Measurements from ENCODE around the gene USP17L19.
"Not testable (repeated sequence)": the region's sequence is repeated elsewhere in the genome, so short reads cannot be mapped to it uniquely, and the experiment has no call there.

Gene USP17L19

GRCh38 chr4:9253078-9253477 is at the start of gene USP17L19:
Gene USP17L19, plus strand, starts transcription at chr4:9253378. Its CDS starts 0 bp downstream, at chr4:9253378.
- DNase-seq (ENCODE audit: low read depth), result not testable (repeated sequence)

GRCh38 chr4:9210357-9210756 is 42.8 kb upstream of the USP17L19 start, which contains the start of gene USP17L10:
Gene USP17L10, plus strand, starts transcription at chr4:9210657. Its CDS starts 0 bp downstream, at chr4:9210657.
- DNase-seq (ENCODE audit: low read depth), result not testable (repeated sequence)

- DNase-seq (ENCODE audit: low read depth), result not testable (repeated sequence)
Observed at GRCh38 chr4:9214701-9215100, 38.5 kb upstream of the USP17L19 start.

- DNase-seq (ENCODE audit: low read depth), result not testable (repeated sequence)
Observed at GRCh38 chr4:9215105-9215504, 38.1 kb upstream of the USP17L19 start, which contains the start of gene USP17L11. Gene USP17L11, plus strand, starts transcription at chr4:9215405. Its CDS starts 0 bp downstream, at chr4:9215405.

- DNase-seq (ENCODE audit: low read depth), result not testable (repeated sequence)
Observed at GRCh38 chr4:9219852-9220251, 33.3 kb upstream of the USP17L19 start, which contains the start of gene USP17L12. Gene USP17L12, plus strand, starts transcription at chr4:9220152. Its CDS starts 0 bp downstream, at chr4:9220152.

- DNase-seq (ENCODE audit: low read depth), result not testable (repeated sequence)
Observed at GRCh38 chr4:9224596-9224995, 28.6 kb upstream of the USP17L19 start, which contains the start of gene USP17L13. Gene USP17L13, plus strand, starts transcription at chr4:9224896. Its CDS starts 0 bp downstream, at chr4:9224896.

- not testable (repeated sequence) for DNase-seq (ENCODE audit: low read depth)
Observed at GRCh38 chr4:9230249-9230648, 22.9 kb upstream of the USP17L19 start.

GRCh38 chr4:9234085-9234484 is 19.1 kb upstream of the USP17L19 start, which contains the start of gene USP17L15:
Gene USP17L15, plus strand, starts transcription at chr4:9234385. Its CDS starts 0 bp downstream, at chr4:9234385.
- not testable (repeated sequence) for DNase-seq (ENCODE audit: low read depth)

- not testable (repeated sequence) for DNase-seq (ENCODE audit: low read depth)
Observed at GRCh38 chr4:9238461-9238860, 14.7 kb upstream of the USP17L19 start.

- DNase-seq (ENCODE audit: low read depth), result not testable (repeated sequence)
Observed at GRCh38 chr4:9243579-9243978, 9.6 kb upstream of the USP17L19 start, which contains the start of gene USP17L17. Gene USP17L17, plus strand, starts transcription at chr4:9243879. Its CDS starts 0 bp downstream, at chr4:9243879.

- not testable (repeated sequence) for DNase-seq (ENCODE audit: low read depth)
Observed at GRCh38 chr4:9247953-9248680, 5.1 kb upstream of the USP17L19 start, which contains the start of gene USP17L18. Gene USP17L18, plus strand, starts transcription at chr4:9248630. Its CDS starts 0 bp downstream, at chr4:9248630.

- DNase-seq (ENCODE audit: low read depth), result not testable (repeated sequence)
Observed at GRCh38 chr4:9257824-9258223, 4.6 kb downstream of the USP17L19 start, which contains the start of gene USP17L20. Gene USP17L20, plus strand, starts transcription at chr4:9258124. Its CDS starts 0 bp downstream, at chr4:9258124.

GRCh38 chr4:9262572-9262971 is 9.4 kb downstream of the USP17L19 start, which contains the start of gene USP17L21:
Gene USP17L21, plus strand, starts transcription at chr4:9262872. Its CDS starts 0 bp downstream, at chr4:9262872.
- DNase-seq (ENCODE audit: low read depth), result not testable (repeated sequence)

GRCh38 chr4:9267319-9267718 is 14.1 kb downstream of the USP17L19 start, which contains the start of gene USP17L22:
Gene USP17L22, plus strand, starts transcription at chr4:9267619. Its CDS starts 0 bp downstream, at chr4:9267619.
- DNase-seq (ENCODE audit: low read depth), result not testable (repeated sequence)

- not testable (repeated sequence) for DNase-seq (ENCODE audit: low read depth)
Observed at GRCh38 chr4:9271719-9272118, 18.5 kb downstream of the USP17L19 start.
